Measurements from ENCODE around the gene EFTUD2. TPM values are rescaled to one million over a fixed set of nuclear protein-coding genes. Genes with fewer than 3 reads are reported as not detected.
A peak's percentile ranks its signal among the peaks of the same experiment; 100 is the strongest.

EFTUD2 gene
- total RNA-seq, 1 experiment from 2014 or later, result 176 TPM

GRCh38 chr17:44925731-44926697 is 26.8 kb upstream of the EFTUD2 start:
- DNase-seq (ENCODE audit: low read depth), result no peak

- DNase-seq (ENCODE audit: low read depth), result no peak
Observed at GRCh38 chr17:44924107-44924544, 24.9 kb upstream of the EFTUD2 start.

GRCh38 chr17:44922746-44923470 is 23.7 kb upstream of the EFTUD2 start:
- no peak for DNase-seq (ENCODE audit: low read depth)

- no peak for DNase-seq (ENCODE audit: low read depth)
Observed at GRCh38 chr17:44922136-44922535, 22.9 kb upstream of the EFTUD2 start.

GRCh38 chr17:44921122-44921882 is 22.1 kb upstream of the EFTUD2 start:
- DNase-seq (ENCODE audit: low read depth), result no peak

- DNase-seq (ENCODE audit: low read depth), result no peak
Observed at GRCh38 chr17:44920565-44920940, 21.3 kb upstream of the EFTUD2 start.

- peak; percentile 85 for DNase-seq (ENCODE audit: low read depth)
Observed at GRCh38 chr17:44919885-44920564, 20.8 kb upstream of the EFTUD2 start.

DNA sequence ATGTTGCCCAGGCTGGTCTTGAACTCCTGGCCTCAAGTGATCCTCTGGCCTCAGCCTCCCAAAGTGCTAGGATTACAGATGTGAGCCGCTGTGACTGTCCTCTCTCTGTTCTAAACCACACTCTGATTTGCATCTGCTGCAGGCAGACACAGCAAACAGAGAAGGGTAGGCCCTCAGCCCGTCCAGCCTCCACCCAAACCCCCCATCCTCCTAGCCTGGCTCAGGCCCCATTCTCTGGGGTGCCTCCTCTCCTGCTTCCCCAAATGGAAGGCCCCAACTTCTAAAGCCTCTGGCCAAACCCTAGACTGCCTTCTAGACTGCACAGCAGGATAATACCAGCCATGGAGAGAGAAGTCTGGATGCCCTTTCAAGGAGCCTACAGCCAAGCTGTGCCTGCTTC is 20.2 kb upstream of the EFTUD2 start:
- no peak for DNase-seq (ENCODE audit: low read depth)

GRCh38 chr17:44918006-44918405 is 18.8 kb upstream of the EFTUD2 start:
- no peak for DNase-seq (ENCODE audit: low read depth)

GRCh38 chr17:44917456-44917855 is 18.2 kb upstream of the EFTUD2 start:
- DNase-seq (ENCODE audit: low read depth), result peak; percentile 4

- DNase-seq (ENCODE audit: low read depth), result peak; percentile 88
Observed at GRCh38 chr17:44916781-44917241, 17.6 kb upstream of the EFTUD2 start.

DNA sequence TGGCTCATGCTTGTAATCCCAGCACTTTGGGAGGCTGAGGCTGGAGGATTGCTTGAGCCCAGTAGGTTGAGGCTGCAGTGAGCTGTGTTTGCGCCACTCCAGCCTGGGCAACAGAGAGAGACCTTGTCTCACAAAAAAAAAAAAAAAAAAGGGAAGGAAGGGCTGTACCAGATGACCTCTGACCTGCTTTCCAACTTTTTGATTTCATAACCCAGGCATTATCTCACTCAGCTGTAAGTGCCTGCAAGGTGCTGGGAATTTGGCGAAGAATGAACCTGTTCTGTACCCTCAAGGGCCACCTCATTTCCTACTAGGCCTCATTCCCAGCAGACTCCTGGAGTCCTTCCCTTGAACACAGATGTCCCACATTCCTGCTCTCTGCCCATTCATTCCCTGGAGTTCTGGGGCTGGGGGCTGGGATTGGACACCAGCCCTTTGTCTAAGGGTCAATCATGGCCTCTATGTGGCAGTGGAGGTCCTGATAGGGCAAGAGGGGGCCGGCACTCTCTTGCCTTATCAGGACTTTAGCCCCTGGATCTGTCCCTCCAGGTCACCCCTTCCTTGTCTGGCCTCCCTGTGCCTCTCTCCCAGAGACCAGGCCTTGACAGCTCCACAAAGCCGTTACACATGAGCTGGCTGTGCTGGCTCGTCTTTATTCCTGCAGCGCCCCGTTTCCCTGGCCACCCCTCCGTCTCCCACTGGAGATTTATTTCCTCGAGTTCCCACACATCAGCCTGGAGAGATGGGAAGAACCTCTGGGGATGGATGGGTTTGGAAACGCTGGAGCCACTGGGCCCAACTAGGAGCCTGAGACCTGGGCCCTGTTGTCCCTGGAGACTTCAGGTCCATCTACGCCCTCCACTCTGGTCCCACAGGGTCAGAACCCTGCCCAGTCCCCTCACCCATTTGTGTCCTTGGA is 16.9 kb upstream of the EFTUD2 start:
- peak; percentile 17 for DNase-seq (ENCODE audit: low read depth)

- DNase-seq (ENCODE audit: low read depth), result peak; percentile 3
Observed at GRCh38 chr17:44915321-44915726, 16.1 kb upstream of the EFTUD2 start, which contains the start of gene GFAP. TSS of gene GFAP (minus strand) at chr17:44915500. CDS start at chr17:44915486, 14 bp downstream.

- DNase-seq (ENCODE audit: low read depth), result no peak
Observed at GRCh38 chr17:44914698-44915271, 15.5 kb upstream of the EFTUD2 start.

DNA sequence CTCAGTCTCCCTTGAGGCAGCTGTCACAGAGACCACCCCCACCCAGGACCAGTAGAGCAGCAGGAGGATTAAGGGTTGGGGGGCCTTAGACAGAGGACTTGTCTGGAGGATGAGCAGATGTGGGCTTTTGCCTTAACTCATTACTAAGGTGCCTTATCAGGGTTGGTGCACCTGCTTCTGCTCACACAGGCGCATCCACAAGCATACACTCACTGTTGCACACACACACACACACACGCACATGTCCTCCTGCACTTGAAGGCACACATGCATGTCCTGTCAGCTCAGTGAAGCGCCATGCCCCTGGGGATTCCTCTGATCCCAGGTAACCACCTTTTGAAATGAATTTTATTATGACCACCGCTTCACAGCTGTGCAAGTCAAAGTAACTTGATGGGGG is 14.9 kb upstream of the EFTUD2 start:
- DNase-seq (ENCODE audit: low read depth), result no peak

DNA sequence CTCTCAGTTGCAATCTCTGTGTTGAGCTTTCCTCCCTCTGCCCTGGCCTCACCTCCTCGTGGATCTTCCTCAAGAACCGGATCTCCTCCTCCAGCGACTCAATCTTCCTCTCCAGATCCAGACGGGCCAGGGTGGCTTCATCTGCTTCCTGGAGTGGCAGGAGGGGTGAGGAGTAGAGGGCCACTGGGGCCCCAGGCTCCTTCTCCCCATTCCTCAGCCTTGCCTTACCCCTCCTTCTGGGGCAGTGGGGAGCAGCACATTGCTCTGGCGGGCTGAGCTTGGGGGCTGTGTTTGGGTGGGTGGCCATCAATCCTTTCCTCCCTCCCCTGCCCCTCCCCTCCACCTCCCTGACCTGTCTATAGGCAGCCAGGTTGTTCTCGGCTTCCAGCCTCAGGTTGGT is 14.4 kb upstream of the EFTUD2 start:
- peak; percentile 8 for DNase-seq (ENCODE audit: low read depth)

GRCh38 chr17:44912763-44913544 is 13.7 kb upstream of the EFTUD2 start:
- peak; percentile 3 for DNase-seq (ENCODE audit: low read depth)

- peak; percentile 50 for DNase-seq (ENCODE audit: low read depth)
Observed at GRCh38 chr17:44911133-44912001, 12.1 kb upstream of the EFTUD2 start.
